ENCODE data around the gene APCDD1L. TPM values are rescaled to one million over a fixed set of nuclear protein-coding genes. Genes with fewer than 3 reads are reported as not detected.

APCDD1L gene
- not detected for total RNA-seq

GRCh38 chr20:58515233-58516212, at the start of gene APCDD1L:
TSS of gene APCDD1L (minus strand) at chr20:58515399. CDS start at chr20:58514707, 692 bp downstream.

Other genes starting within 250 kb of the APCDD1L start
- 10 to 100 TPM; 16.3 to 16.4 TPM for gene RAB22A, start 205.7 kb downstream of the APCDD1L start, total RNA-seq
- gene VAPB, start 126.2 kb downstream of the APCDD1L start, total RNA-seq: 10 to 100 TPM; 27.4 to 30.6 TPM
- gene STX16, start 135.9 kb upstream of the APCDD1L start, total RNA-seq: 100 to 1,000 TPM; 183 to 193 TPM
- gene NPEPL1, start 177.4 kb upstream of the APCDD1L start, total RNA-seq: 10 to 100 TPM; 42.8 to 42.9 TPM

Data from activated naive CD4-positive, alpha-beta T cell treated with anti-CD3 and anti-CD28 coated beads, Interleukin-2, amount 10 ng/mL, durations not matched to agents 5 hours and 36 hours (primary cell).